Adrenal gland (tissue), 5 donors: ENCODE measurements around the gene PTPRN2.

ENCODE experiments used
- POLR2A ChIP-seq, 2 donors: fragments of 450-650 bp; IDR thresholded peaks; one replicate each; pipeline ENCODE4 v1.6.1; 2017; ENCODE audit warnings: antibody characterized with exemption in 2 of 2, mild to moderate bottlenecking in 2 of 2, moderate library complexity in 1 of 2
- TF ChIP-seq, protein P1 (sequence below), 6 experiments: fragments of 450-650 bp in 4 of 6; fragments of 200-600 bp in 2 of 6; sonication (generic) in 1 of 6; IDR thresholded peaks; 1 replicate in 5 of 6; 2 replicates in 1 of 6; pipeline versions ENCODE4 v1.5.1 to v1.8.0; 2016 to 2021; ENCODE audit warnings: antibody characterized with exemption in 6 of 6, mild to moderate bottlenecking in 2 of 6, moderate library complexity in 1 of 6
- donor health status: DM: no; HTN: no; CAD: no.

DNA sequence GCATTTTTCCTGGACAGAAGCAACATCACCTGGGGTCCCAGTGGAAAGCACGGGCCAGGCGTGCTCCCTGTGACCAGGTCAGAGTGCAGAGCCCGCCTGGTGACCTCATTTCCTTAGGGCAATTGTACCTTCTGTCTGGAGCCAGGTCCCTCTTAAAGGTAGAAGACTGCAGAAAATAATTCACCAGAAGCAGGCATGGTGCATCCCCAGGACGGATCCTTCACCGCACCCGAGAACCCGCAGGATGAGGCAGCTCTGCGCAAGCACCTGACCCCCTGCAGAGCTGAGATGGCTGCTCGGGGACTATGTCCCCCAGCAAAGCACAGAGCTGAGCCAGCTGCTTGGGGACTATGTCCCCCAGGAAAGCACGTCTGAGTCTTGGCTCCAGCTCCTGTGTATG is 557.6 kb downstream of the PTPRN2 start:
- TF ChIP-seq, protein P1, sequence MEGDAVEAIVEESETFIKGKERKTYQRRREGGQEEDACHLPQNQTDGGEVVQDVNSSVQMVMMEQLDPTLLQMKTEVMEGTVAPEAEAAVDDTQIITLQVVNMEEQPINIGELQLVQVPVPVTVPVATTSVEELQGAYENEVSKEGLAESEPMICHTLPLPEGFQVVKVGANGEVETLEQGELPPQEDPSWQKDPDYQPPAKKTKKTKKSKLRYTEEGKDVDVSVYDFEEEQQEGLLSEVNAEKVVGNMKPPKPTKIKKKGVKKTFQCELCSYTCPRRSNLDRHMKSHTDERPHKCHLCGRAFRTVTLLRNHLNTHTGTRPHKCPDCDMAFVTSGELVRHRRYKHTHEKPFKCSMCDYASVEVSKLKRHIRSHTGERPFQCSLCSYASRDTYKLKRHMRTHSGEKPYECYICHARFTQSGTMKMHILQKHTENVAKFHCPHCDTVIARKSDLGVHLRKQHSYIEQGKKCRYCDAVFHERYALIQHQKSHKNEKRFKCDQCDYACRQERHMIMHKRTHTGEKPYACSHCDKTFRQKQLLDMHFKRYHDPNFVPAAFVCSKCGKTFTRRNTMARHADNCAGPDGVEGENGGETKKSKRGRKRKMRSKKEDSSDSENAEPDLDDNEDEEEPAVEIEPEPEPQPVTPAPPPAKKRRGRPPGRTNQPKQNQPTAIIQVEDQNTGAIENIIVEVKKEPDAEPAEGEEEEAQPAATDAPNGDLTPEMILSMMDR (IDR thresholded peaks at IDR 0.05) = no peak
- TF ChIP-seq POLR2A (IDR thresholded peaks at IDR 0.05) = no peak
